ENCODE measurements around the gene FANCM. TPM values are rescaled to one million over a fixed set of nuclear protein-coding genes. Genes with fewer than 3 reads are reported as not detected.
A peak's percentile ranks its signal among the peaks of the same experiment; 100 is the strongest.

Gene FANCM
- 13.7 TPM in 2 replicates for total RNA-seq
- polyA plus RNA-seq = 2.2 and 2.5 TPM in 2 replicates
- polyA plus RNA-seq (2011; cell fraction: cytosol; rRNA removed) = 3.0 and 3.2 TPM in 2 replicates
- 11.8 and 12.7 TPM in 2 replicates for polyA plus RNA-seq (2011; cell fraction: nucleus; rRNA removed)
- 4.2 and 6.0 TPM in 2 replicates for polyA plus RNA-seq (2012)
- polyA minus RNA-seq = 9.0 and 14.2 TPM in 2 replicates
- polyA minus RNA-seq (2011; cell fraction: cytosol; rRNA and poly(A)+ RNA removed) = 8.2 TPM
- polyA minus RNA-seq (2011; cell fraction: nucleus; rRNA and poly(A)+ RNA removed) = 16.6 and 18.1 TPM in 2 replicates
- Bru-seq, nascent RNA = percentile 68 among the genes with signal in this experiment
- percentile 66 among the genes with signal in this experiment for BruChase-seq, experiment 1, labeled RNA remaining after a 6-hour chase
- BruChase-seq, experiment 2, labeled RNA remaining after a 2-hour chase = percentile 80 among the genes with signal in this experiment
- long read RNA-seq, full-length matches to known transcripts = 5 of 11 reads
- long read RNA-seq, partial matches to known transcripts = 3 of 11 reads
- long read RNA-seq, other reads (novel, unspliced or antisense) = 3 of 11 reads

- dilution Hi-C loops (cut with MboI; ENCODE audit: extremely low pct_ligation_motif_present, low sequenced_read_pairs) = no loop called here
Measured at GRCh38 chr14:45135659-45136395, at the start of gene FANCM. FANCM (plus strand) TSS chr14:45135930; CDS start chr14:45136032, 102 bp downstream.

More at GRCh38 chr14:45135659-45136395, at the start of gene FANCM:
- H3K79me2 ChIP-seq (ENCODE audit: control insufficient read depth, insufficient read depth, low read length) = peaks cover 60% of the 10 kb centered on the region
- H3K36me3 ChIP-seq (ENCODE audit: control insufficient read depth in 2 of 2, extremely low read depth in 1 of 2, insufficient read depth in 2 of 2, low read length in 2 of 2) = no peaks in the 10 kb centered on the region
- BruUV-seq (replicated peaks) = TSS peak; percentile 43
- peak within 1 kb of the TSS; percentile 56 for H3K27ac ChIP-seq (ENCODE audit: insufficient read depth, low read depth, low read length)
- FAIRE-seq (peak; percentile 98), DNase-seq (ENCODE audit: low read depth, low spot score) (peak; percentile 98)
- ChIA-PET POLR2A (interaction anchor here (0.6 to 1.1 kb wide), 2 partner anchors 11 to 30 kb away, joined by 3 to 4 read pairs; no protein-coding TSS in a partner anchor), CTCF (interaction anchor here (1.3 to 5.6 kb wide), 5 partner anchors 23 to 222 kb away, joined by 3 to 34 read pairs (median 12); partner anchors contain the start of gene MIS18BP1)
- H3K4me2 ChIP-seq (ENCODE audit: insufficient read depth, low read length) = peak within 1 kb of the TSS; percentile 99
- no peak for TF ChIP-seq FOS (IDR thresholded peaks at IDR 0.05; ENCODE audit: borderline replicate concordance, insufficient read depth, low read length)
- no peak for TF ChIP-seq MAX (IDR thresholded peaks at IDR 0.05; ENCODE audit: insufficient read depth, insufficient read length)
- peak; percentile 50 for TF ChIP-seq POLR2AphosphoS5 (IDR thresholded peaks at IDR 0.05; ENCODE audit: insufficient read depth, low read depth, low read length)
- TF ChIP-seq POLR2A (IDR thresholded peaks at IDR 0.05; ENCODE audit: low read depth, low read length) = peak; percentile 74
- no peak for TF ChIP-seq JUN (IDR thresholded peaks at IDR 0.05; ENCODE audit: borderline replicate concordance, insufficient read depth, insufficient read length, low read depth)
- no peaks in the 10 kb centered on the region for H4K20me1 ChIP-seq (replicated peaks; ENCODE audit: control insufficient read depth, extremely low read depth, insufficient read depth, low read length)
- H2AFZ ChIP-seq (ENCODE audit: low read depth, low read length) = peak within 1 kb of the TSS; percentile 96
- H3K4me3 ChIP-seq (replicated peaks in 1 of 3; ENCODE audit: insufficient read depth in 1 of 3, low read depth in 1 of 3, low read length in 3 of 3) = peak within 1 kb of the TSS; percentile 73 to 90 (median 78)
- no peaks in the 10 kb centered on the region for H3K27me3 ChIP-seq (ENCODE audit: control insufficient read depth in 2 of 2, insufficient read depth in 2 of 2, low read length in 2 of 2)
- no peaks in the 10 kb centered on the region for H3K9me3 ChIP-seq (replicated peaks; ENCODE audit: control insufficient read depth, insufficient read depth, low read length)
- peaks cover 20% of the 10 kb centered on the region for H3K4me1 ChIP-seq (ENCODE audit: control insufficient read depth, extremely low read depth, insufficient read depth, low read length)
- H3K9me1 ChIP-seq (replicated peaks; ENCODE audit: control insufficient read depth, extremely low read depth, insufficient read depth, low read length) = no peaks in the 10 kb centered on the region
- peak within 1 kb of the TSS; percentile 94 for H3K9ac ChIP-seq (replicated peaks; ENCODE audit: extremely low read depth, insufficient read depth, low read length)
- intact Hi-C loops (cut with micrococcal nuclease) = loop anchor here (1.0 to 2.0 kb wide), 2 partner anchors 23 to 132 kb away; no protein-coding TSS in a partner anchor
